GM23338 (cell line): ENCODE measurements around the gene TSPAN13. TPM values are rescaled to one million over a fixed set of nuclear protein-coding genes. Genes with fewer than 3 reads are reported as not detected.
"Not testable (repeated sequence)": the region's sequence is repeated elsewhere in the genome, so short reads cannot be mapped to it uniquely, and the experiment has no call there.

Source experiments
- ATAC-seq: fragments of 200-7000 bp; cut with Tn5 transposase; 3 replicates; pipeline ENCODE4 v1.9.1; 2020
- DNase-seq: peaks from one replicate; pipeline ENCODE4 v3.0.0-alpha.2; 2015; ENCODE audit warnings: low spot score
- H2AFZ ChIP-seq: fragments of 200-600 bp; sonication (generic); 2 replicates; pipeline ENCODE4 v1.8.0; 2016; ENCODE audit warnings: antibody characterized with exemption, mild to moderate bottlenecking, moderate library complexity
- H3F3A ChIP-seq: fragments of 200-600 bp; sonication (generic); replicated peaks from 2 replicates; pipeline ENCODE4 v1.8.0; 2017; ENCODE audit warnings: antibody characterized with exemption, mixed run types, low read depth
- H3K27ac ChIP-seq: fragments of 200-600 bp; sonication (generic); 2 replicates; pipeline ENCODE4 v1.6.1; 2016; ENCODE audit warnings: low read depth
- H3K27me3 ChIP-seq: fragments of 200-600 bp; sonication (generic); 2 replicates; pipeline ENCODE4 v1.8.0; 2016; ENCODE audit warnings: mild to moderate bottlenecking, mixed run types, moderate library complexity; ENCODE audit not compliant: insufficient read depth
- H3K36me3 ChIP-seq: fragments of 200-600 bp; sonication (generic); 2 replicates; pipeline ENCODE4 v1.8.0; 2016; ENCODE audit warnings: mild to moderate bottlenecking; ENCODE audit not compliant: insufficient read depth
- H3K4me1 ChIP-seq: fragments of 200-600 bp; sonication (generic); 2 replicates; pipeline ENCODE4 v1.8.0; 2016; ENCODE audit warnings: mild to moderate bottlenecking, moderate library complexity; ENCODE audit not compliant: insufficient read depth
- H3K4me2 ChIP-seq: fragments of 200-600 bp; sonication (generic); 2 replicates; pipeline ENCODE4 v1.7.1; 2017; ENCODE audit warnings: mixed run types
- H3K4me3 ChIP-seq: fragments of 200-600 bp; sonication (generic); 2 replicates; pipeline ENCODE4 v1.6.1; 2016; ENCODE audit warnings: mixed run types
- H3K79me2 ChIP-seq: fragments of 200-600 bp; sonication (generic); replicated peaks from 2 replicates; pipeline ENCODE4 v1.8.0; 2017; ENCODE audit warnings: mild to moderate bottlenecking; ENCODE audit not compliant: insufficient read depth
- H3K9me2 ChIP-seq: fragments of 200-600 bp; sonication (generic); 2 replicates; pipeline ENCODE4 v1.8.0; 2017; ENCODE audit not compliant: insufficient read depth
- H4K20me1 ChIP-seq: fragments of 200-600 bp; sonication (generic); replicated peaks from 2 replicates; pipeline ENCODE4 v1.8.0; 2017; ENCODE audit warnings: mild to moderate bottlenecking; ENCODE audit not compliant: insufficient read depth
- H3K27ac Mint-ChIP-seq: 2 replicates; pipeline ENCODE4 v1.8.0; 2020; ENCODE audit warnings: inconsistent platforms, mild to moderate bottlenecking, moderate library complexity, mixed read lengths
- H3K27me3 Mint-ChIP-seq: 3 replicates; pipeline ENCODE4 v1.8.0; 2022; ENCODE audit warnings: low read depth, mild to moderate bottlenecking, moderate library complexity, mixed read lengths, inconsistent platforms; ENCODE audit not compliant: insufficient read depth, poor library complexity
- H3K36me3 Mint-ChIP-seq: 3 replicates; pipeline ENCODE4 v1.8.0; 2021; ENCODE audit warnings: low read depth, mild to moderate bottlenecking, inconsistent platforms, moderate library complexity, mixed read lengths
- H3K4me1 Mint-ChIP-seq: 3 replicates; pipeline ENCODE4 v1.8.0; 2020; ENCODE audit warnings: mild to moderate bottlenecking, inconsistent platforms, mixed read lengths
- H3K4me3 Mint-ChIP-seq: 3 replicates; pipeline ENCODE4 v1.8.0; 2021; ENCODE audit warnings: moderate library complexity, mild to moderate bottlenecking, inconsistent platforms, mixed read lengths
- H3K9me3 Mint-ChIP-seq: 3 replicates; pipeline ENCODE4 v1.8.0; 2020; ENCODE audit warnings: moderate library complexity, mild to moderate bottlenecking, inconsistent platforms, mixed read lengths
- CREB1 ChIP-seq: fragments of 250-450 bp; sonication (Bioruptor Pico); IDR thresholded peaks from 2 replicates; pipeline ENCODE4 v1.5.0; 2020; ENCODE audit warnings: low read depth, mild to moderate bottlenecking, moderate library complexity
- CTCF ChIP-seq, 2 experiments: fragments of 200-600 bp in 1 of 2; sonication (generic) in 1 of 2; conservative IDR thresholded peaks; 2 replicates each; pipeline versions ENCODE4 v1.5.1 to v1.6.1; 2016 to 2017; ENCODE audit warnings: antibody characterized with exemption in 2 of 2, low read depth in 2 of 2, mild to moderate bottlenecking in 2 of 2, moderate library complexity in 1 of 2
- ETS1 ChIP-seq: IDR thresholded peaks from 2 replicates; pipeline ENCODE4 v1.6.1; 2016; ENCODE audit warnings: antibody characterized with exemption
- EZH2 ChIP-seq: fragments of 200-600 bp; sonication (generic); IDR thresholded peaks from one replicate; pipeline ENCODE4 v1.8.0; 2017; ENCODE audit warnings: antibody characterized with exemption, mild to moderate bottlenecking, low read depth; ENCODE audit not compliant: unreplicated experiment
- JUNB ChIP-seq: IDR thresholded peaks from one replicate; pipeline ENCODE4 v1.6.1; 2016; ENCODE audit warnings: antibody characterized with exemption; ENCODE audit not compliant: unreplicated experiment
- NANOG ChIP-seq: IDR thresholded peaks from 2 replicates; pipeline ENCODE4 v1.6.1; 2016; ENCODE audit warnings: antibody characterized with exemption, borderline replicate concordance
- POLR2AphosphoS5 ChIP-seq: IDR thresholded peaks from 2 replicates; pipeline ENCODE4 v1.6.1; 2016; ENCODE audit warnings: antibody characterized with exemption, low read depth
- ZNF114 ChIP-seq: fragments of 250-450 bp; sonication (Bioruptor Pico); IDR thresholded peaks from 2 replicates; pipeline ENCODE4 v1.5.0; 2020; ENCODE audit warnings: mild to moderate bottlenecking, moderate library complexity
- ZNF331 ChIP-seq: fragments of 250-450 bp; sonication (Bioruptor Pico); IDR thresholded peaks from 2 replicates; pipeline ENCODE4 v1.5.0; 2020; ENCODE audit warnings: low read depth, mild to moderate bottlenecking, moderate library complexity
- ZNF462 ChIP-seq: fragments of 250-450 bp; sonication (Bioruptor Pico); IDR thresholded peaks from 2 replicates; pipeline ENCODE4 v1.5.0; 2020; ENCODE audit warnings: mild to moderate bottlenecking, moderate library complexity
- polyA plus RNA-seq: library from polyadenylated mRNA; unstranded; fragments of >200 nt; fragmentation: Nextera tagmentation; extraction: Ambion mirVana; gene quantifications from 2 replicates; pipeline ENCODE4 v1.2.1, GENCODE V29; 2016
- total RNA-seq: library from RNA; depleted of rRNA; stranded (reverse); fragments of >200 nt; shearing (Covaris generic); gene quantifications from 2 replicates; pipeline ENCODE4 v1.2.3, GENCODE V29; 2014

Gene TSPAN13
- total and polyA plus RNA-seq, 2 experiments from 2014 or later = 27.6 to 40.9 TPM

GRCh38 chr7:16769994-16770393 is 16.4 kb downstream of the TSPAN13 start:
- not testable (repeated sequence) for H3K4me3 ChIP-seq, H3K27ac Mint-ChIP-seq, H3K4me3 Mint-ChIP-seq

GRCh38 chr7:16770657-16771329 is 17.2 kb downstream of the TSPAN13 start:
- Mint-ChIP-seq H3K9me3 (peaks cover 2% of the 10 kb centered on the region; the same call in 1 of the 3 replicates), H3K36me3 (peaks cover 3% of the 10 kb centered on the region; the same call in 1 of the 3 replicates), H3K4me1 (peaks cover 16% of the 10 kb centered on the region), H3K27me3 (peaks cover 1% of the 10 kb centered on the region), H3K27ac (peak overlapping the region; percentile 22), H3K4me3 (no peak overlapping the region)
- H3K9me2 ChIP-seq = no peaks in the 10 kb centered on the region
- DNase-seq (peak; percentile 31), ATAC-seq (peak; percentile 58)
- H4K20me1 ChIP-seq = no peaks in the 10 kb centered on the region; the same call in 1 of the 2 replicates
- H3F3A ChIP-seq = no peaks in the 10 kb centered on the region
- H3K4me2 ChIP-seq = peak overlapping the region; percentile 11; the same call in 1 of the 2 replicates
- no peak overlapping the region for H3K4me3 ChIP-seq
- H2AFZ ChIP-seq = no peak overlapping the region
- no peaks in the 10 kb centered on the region for H3K27me3 ChIP-seq
- peaks cover 7% of the 10 kb centered on the region for H3K4me1 ChIP-seq
- H3K79me2 ChIP-seq = peaks cover 61% of the 10 kb centered on the region
- no peak overlapping the region for H3K27ac ChIP-seq
- no peaks in the 10 kb centered on the region for H3K36me3 ChIP-seq
- TF ChIP-seq EZH2 (no peak), ZNF462 (CRISPR knock-in tag) (no peak), CREB1 (CRISPR knock-in tag) (no peak), JUNB (no peak), POLR2AphosphoS5 (no peak), ETS1 (no peak), ZNF114 (no peak), ZNF331 (CRISPR knock-in tag) (no peak), NANOG (no peak), CTCF (conservative IDR thresholded peaks at IDR 0.05; ENCODE audit: low read depth in 2 of 2) (no peak)

More at GRCh38 chr7:16769994-16770393, 16.4 kb downstream of the TSPAN13 start:
- H3K9me3 Mint-ChIP-seq, H3K4me1 ChIP-seq, H3K9me2 ChIP-seq, ATAC-seq, H3K27me3 Mint-ChIP-seq, DNase-seq, H3K27me3 ChIP-seq, H3F3A ChIP-seq, H3K4me2 ChIP-seq, H3K36me3 ChIP-seq, H2AFZ ChIP-seq, H3K27ac ChIP-seq, H3K36me3 Mint-ChIP-seq, H4K20me1 ChIP-seq: not testable (repeated sequence)
- H3K79me2 ChIP-seq = peaks cover 60% of the 10 kb centered on the region
- H3K4me1 Mint-ChIP-seq = peaks cover 11% of the 10 kb centered on the region
